ENCODE measurements around the gene PRKN. TPM values are rescaled to one million over a fixed set of nuclear protein-coding genes. Genes with fewer than 3 reads are reported as not detected.

PRKN gene
- total and polyA plus RNA-seq, 9 of the 15 experiments (the other 6 are each of a cell fraction or from before 2014, with no cell fraction given), result 0.03 to 0.96 (median 0.15) TPM; not detected in 2

DNA sequence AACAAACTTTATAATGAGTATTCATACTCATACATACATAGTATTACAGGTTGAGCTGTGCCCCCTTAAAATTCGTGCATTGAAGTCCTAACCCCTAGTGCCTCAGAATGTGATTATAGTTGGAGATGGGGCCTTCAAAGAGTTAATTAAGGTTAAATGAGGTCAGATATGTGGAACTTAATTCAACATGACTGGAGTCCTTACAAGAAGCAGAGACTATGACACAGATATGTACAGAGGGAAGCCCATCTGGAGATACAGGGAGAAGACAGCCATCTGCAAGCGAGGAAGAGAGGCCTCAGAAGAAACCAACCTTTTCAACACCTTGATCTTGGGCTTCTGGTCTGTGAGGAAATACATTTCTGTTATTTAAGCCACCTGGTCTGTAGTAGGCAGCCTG is 917.6 kb downstream of the PRKN start (continued):
- TF ChIP-seq, protein P1, sequence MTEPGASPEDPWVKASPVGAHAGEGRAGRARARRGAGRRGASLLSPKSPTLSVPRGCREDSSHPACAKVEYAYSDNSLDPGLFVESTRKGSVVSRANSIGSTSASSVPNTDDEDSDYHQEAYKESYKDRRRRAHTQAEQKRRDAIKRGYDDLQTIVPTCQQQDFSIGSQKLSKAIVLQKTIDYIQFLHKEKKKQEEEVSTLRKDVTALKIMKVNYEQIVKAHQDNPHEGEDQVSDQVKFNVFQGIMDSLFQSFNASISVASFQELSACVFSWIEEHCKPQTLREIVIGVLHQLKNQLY (CRISPR knock-in tag; conservative IDR thresholded peaks at IDR 0.05), result no peak

DNA sequence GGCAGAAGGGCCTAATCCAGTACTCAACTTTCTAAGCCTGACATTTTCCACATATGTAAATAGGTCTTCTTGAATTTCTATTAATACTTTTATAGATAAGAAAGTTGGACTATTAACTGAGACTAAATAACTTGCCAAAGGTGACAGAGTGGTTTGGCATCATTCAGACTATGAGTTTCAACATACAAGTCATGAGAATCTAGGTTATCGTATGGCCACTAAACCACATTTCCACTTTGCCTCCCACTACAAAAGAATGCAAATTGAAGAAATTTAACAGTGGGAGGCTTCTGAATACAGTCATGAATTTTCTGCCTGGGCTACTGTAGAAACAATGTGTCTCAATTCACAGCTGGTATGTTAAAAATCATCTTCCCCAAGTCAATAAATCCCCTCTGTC is 922.7 kb downstream of the PRKN start:
- Histone ChIP-seq H3K9me1 (ENCODE audit: control insufficient read depth, insufficient read depth, low read length) (no peaks in the 10 kb centered on the region), H3K4me1 (replicated peaks in 1 of 2; ENCODE audit: control insufficient read depth in 2 of 2, insufficient read depth in 2 of 2, low read length in 2 of 2) (no peaks in the 10 kb centered on the region), H3K27ac (ENCODE audit: extremely low read depth, low read depth, low read length) (no peak overlapping the region), H3K27me3 (ENCODE audit: control insufficient read depth in 2 of 2, insufficient read depth in 2 of 2, low read length in 2 of 2) (peaks cover 0 to 15% of the 10 kb centered on the region in 2 experiments; a peak in 1 of 5 replicates), H3K4me3 (no peak overlapping the region), H3K9me3 (replicated peaks; ENCODE audit: control insufficient read depth, insufficient read depth, low read depth, low read length) (no peaks in the 10 kb centered on the region), H3K9ac (ENCODE audit: insufficient read depth in 1 of 2, low read depth in 2 of 2, low read length in 2 of 2) (no peak overlapping the region), H3K36me3 (ENCODE audit: control insufficient read depth, insufficient read depth, low read length) (no peaks in the 10 kb centered on the region), H3K4me2 (ENCODE audit: insufficient read depth, low read length) (no peak overlapping the region), H4K20me1 (replicated peaks; ENCODE audit: control insufficient read depth, insufficient read depth, low read length) (no peaks in the 10 kb centered on the region), H2AFZ (ENCODE audit: low read depth, low read length) (no peak overlapping the region), H3K79me2 (ENCODE audit: control insufficient read depth, insufficient read depth, low read length) (no peaks in the 10 kb centered on the region)
- ATAC-seq (no peak), FAIRE-seq (no peak), DNase-seq (ENCODE audit: extremely low read depth in 1 of 4, low spot score in 3 of 4) (no peak)
- 0% methylated on average over 1 of the region's 1 CpG for whole genome bisulfite sequencing (ENCODE audit: insufficient coverage, low coverage, missing lambda C conversion rate)
- in situ Hi-C loops (cut with MboI), result no loop called here
- intact Hi-C loops (cut with micrococcal nuclease), result no loop called here
- TF ChIP-seq, protein P2, sequence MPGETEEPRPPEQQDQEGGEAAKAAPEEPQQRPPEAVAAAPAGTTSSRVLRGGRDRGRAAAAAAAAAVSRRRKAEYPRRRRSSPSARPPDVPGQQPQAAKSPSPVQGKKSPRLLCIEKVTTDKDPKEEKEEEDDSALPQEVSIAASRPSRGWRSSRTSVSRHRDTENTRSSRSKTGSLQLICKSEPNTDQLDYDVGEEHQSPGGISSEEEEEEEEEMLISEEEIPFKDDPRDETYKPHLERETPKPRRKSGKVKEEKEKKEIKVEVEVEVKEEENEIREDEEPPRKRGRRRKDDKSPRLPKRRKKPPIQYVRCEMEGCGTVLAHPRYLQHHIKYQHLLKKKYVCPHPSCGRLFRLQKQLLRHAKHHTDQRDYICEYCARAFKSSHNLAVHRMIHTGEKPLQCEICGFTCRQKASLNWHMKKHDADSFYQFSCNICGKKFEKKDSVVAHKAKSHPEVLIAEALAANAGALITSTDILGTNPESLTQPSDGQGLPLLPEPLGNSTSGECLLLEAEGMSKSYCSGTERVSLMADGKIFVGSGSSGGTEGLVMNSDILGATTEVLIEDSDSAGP (CRISPR knock-in tag; IDR thresholded peaks at IDR 0.05), result no peak
- TF ChIP-seq, protein P3, sequence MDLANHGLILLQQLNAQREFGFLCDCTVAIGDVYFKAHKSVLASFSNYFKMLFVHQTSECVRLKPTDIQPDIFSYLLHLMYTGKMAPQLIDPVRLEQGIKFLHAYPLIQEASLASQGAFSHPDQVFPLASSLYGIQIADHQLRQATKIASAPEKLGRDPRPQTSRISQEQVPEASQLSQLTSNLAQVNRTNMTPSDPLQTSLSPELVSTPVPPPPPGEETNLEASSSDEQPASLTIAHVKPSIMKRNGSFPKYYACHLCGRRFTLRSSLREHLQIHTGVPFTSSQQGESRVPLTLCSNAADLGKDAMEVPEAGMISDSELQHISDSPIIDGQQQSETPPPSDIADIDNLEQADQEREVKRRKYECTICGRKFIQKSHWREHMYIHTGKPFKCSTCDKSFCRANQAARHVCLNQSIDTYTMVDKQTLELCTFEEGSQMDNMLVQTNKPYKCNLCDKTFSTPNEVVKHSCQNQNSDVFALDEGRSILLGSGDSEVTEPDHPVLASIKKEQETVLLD (IDR thresholded peaks at IDR 0.05), result no peak
- TF ChIP-seq NFXL1 (CRISPR knock-in tag; IDR thresholded peaks at IDR 0.05) (no peak), ERF (CRISPR knock-in tag; IDR thresholded peaks at IDR 0.05) (no peak), ZBTB17 (CRISPR knock-in tag; IDR thresholded peaks at IDR 0.05) (no peak), HIVEP1 (CRISPR knock-in tag; IDR thresholded peaks at IDR 0.05) (no peak), GTF2E2 (tag; IDR thresholded peaks at IDR 0.05) (no peak), RFX5 (IDR thresholded peaks at IDR 0.05; ENCODE audit: low read depth, low read length) (no peak), SMARCE1 (IDR thresholded peaks at IDR 0.05) (no peak), TCF3 (CRISPR knock-in tag; IDR thresholded peaks at IDR 0.05) (no peak), RBFOX2 (IDR thresholded peaks at IDR 0.05; ENCODE audit: low read depth, low read length) (no peak)
- TF ChIP-seq, protein P4, sequence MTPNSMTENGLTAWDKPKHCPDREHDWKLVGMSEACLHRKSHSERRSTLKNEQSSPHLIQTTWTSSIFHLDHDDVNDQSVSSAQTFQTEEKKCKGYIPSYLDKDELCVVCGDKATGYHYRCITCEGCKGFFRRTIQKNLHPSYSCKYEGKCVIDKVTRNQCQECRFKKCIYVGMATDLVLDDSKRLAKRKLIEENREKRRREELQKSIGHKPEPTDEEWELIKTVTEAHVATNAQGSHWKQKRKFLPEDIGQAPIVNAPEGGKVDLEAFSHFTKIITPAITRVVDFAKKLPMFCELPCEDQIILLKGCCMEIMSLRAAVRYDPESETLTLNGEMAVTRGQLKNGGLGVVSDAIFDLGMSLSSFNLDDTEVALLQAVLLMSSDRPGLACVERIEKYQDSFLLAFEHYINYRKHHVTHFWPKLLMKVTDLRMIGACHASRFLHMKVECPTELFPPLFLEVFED (CRISPR knock-in tag; conservative IDR thresholded peaks at IDR 0.05), result no peak
- TF ChIP-seq, protein P5, sequence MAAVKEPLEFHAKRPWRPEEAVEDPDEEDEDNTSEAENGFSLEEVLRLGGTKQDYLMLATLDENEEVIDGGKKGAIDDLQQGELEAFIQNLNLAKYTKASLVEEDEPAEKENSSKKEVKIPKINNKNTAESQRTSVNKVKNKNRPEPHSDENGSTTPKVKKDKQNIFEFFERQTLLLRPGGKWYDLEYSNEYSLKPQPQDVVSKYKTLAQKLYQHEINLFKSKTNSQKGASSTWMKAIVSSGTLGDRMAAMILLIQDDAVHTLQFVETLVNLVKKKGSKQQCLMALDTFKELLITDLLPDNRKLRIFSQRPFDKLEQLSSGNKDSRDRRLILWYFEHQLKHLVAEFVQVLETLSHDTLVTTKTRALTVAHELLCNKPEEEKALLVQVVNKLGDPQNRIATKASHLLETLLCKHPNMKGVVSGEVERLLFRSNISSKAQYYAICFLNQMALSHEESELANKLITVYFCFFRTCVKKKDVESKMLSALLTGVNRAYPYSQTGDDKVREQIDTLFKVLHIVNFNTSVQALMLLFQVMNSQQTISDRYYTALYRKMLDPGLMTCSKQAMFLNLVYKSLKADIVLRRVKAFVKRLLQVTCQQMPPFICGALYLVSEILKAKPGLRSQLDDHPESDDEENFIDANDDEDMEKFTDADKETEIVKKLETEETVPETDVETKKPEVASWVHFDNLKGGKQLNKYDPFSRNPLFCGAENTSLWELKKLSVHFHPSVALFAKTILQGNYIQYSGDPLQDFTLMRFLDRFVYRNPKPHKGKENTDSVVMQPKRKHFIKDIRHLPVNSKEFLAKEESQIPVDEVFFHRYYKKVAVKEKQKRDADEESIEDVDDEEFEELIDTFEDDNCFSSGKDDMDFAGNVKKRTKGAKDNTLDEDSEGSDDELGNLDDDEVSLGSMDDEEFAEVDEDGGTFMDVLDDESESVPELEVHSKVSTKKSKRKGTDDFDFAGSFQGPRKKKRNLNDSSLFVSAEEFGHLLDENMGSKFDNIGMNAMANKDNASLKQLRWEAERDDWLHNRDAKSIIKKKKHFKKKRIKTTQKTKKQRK (IDR thresholded peaks at IDR 0.05; ENCODE audit: borderline replicate concordance, low read depth, low read length), result no peak
- ChIA-PET CTCF (ENCODE audit: low intra/inter-chr PET ratio) (no interaction called here), POLR2A (no interaction called here)
- no TSS peak for BruUV-seq (replicated peaks)
